ENCODE measurements around the gene DPP6.

Gene DPP6

GRCh38 chr7:154912871-154913637 lies 860.9 kb downstream of the DPP6 start:
- TF ChIP-seq EP300 (IDR thresholded peaks at IDR 0.05; ENCODE audit: borderline replicate concordance) (no peak), EGR1 (IDR thresholded peaks at IDR 0.05) (no peak), TEAD4 (IDR thresholded peaks at IDR 0.05) (no peak), TAF1 (IDR thresholded peaks at IDR 0.05; ENCODE audit: low read depth) (no peak), REST (IDR thresholded peaks at IDR 0.05; ENCODE audit: low read depth) (no peak), RAD21 (IDR thresholded peaks at IDR 0.05; ENCODE audit: low read depth) (no peak), NFIC (IDR thresholded peaks at IDR 0.05) (no peak)

GRCh38 chr7:154913638-154914307 lies 861.6 kb downstream of the DPP6 start:
- TF ChIP-seq FOXM1 (IDR thresholded peaks at IDR 0.05; ENCODE audit: borderline replicate concordance, low read depth): no peak
- TF ChIP-seq MAX (IDR thresholded peaks at IDR 0.05): 0 out of 2 replicates have a peak, but pooled peaks have one; percentile 21
- TF ChIP-seq RAD21 (IDR thresholded peaks at IDR 0.05; ENCODE audit: low read depth): peak; percentile 87

GRCh38 chr7:154914308-154914995 lies 862.3 kb downstream of the DPP6 start:
- TF ChIP-seq CEBPB (IDR thresholded peaks at IDR 0.05) (no peak), ZBTB7A (IDR thresholded peaks at IDR 0.05; ENCODE audit: low read depth) (no peak), EGR1 (IDR thresholded peaks at IDR 0.05) (no peak), USF1 (IDR thresholded peaks at IDR 0.05) (no peak), EP300 (IDR thresholded peaks at IDR 0.05; ENCODE audit: borderline replicate concordance) (no peak), MAX (IDR thresholded peaks at IDR 0.05) (no peak), RAD21 (IDR thresholded peaks at IDR 0.05; ENCODE audit: low read depth) (no peak), TEAD4 (IDR thresholded peaks at IDR 0.05) (no peak)

GRCh38 chr7:154914996-154915380 lies 862.8 kb downstream of the DPP6 start:
- no peak for TF ChIP-seq USF1 (IDR thresholded peaks at IDR 0.05)

- TF ChIP-seq TEAD4 (IDR thresholded peaks at IDR 0.05) (no peak), NFIC (IDR thresholded peaks at IDR 0.05) (no peak), FOXM1 (IDR thresholded peaks at IDR 0.05; ENCODE audit: borderline replicate concordance, low read depth) (no peak), REST (IDR thresholded peaks at IDR 0.05; ENCODE audit: low read depth) (no peak), EP300 (IDR thresholded peaks at IDR 0.05; ENCODE audit: borderline replicate concordance) (no peak), USF1 (IDR thresholded peaks at IDR 0.05) (no peak), MAX (IDR thresholded peaks at IDR 0.05) (no peak), RAD21 (IDR thresholded peaks at IDR 0.05; ENCODE audit: low read depth) (no peak), EGR1 (IDR thresholded peaks at IDR 0.05) (no peak), TAF1 (IDR thresholded peaks at IDR 0.05; ENCODE audit: low read depth) (no peak), CEBPB (IDR thresholded peaks at IDR 0.05) (no peak), YY1 (IDR thresholded peaks at IDR 0.05; ENCODE audit: low read depth) (no peak)
Observed at GRCh38 chr7:154915600-154915999, 863.4 kb downstream of the DPP6 start.

GRCh38 chr7:154916381-154916780 lies 864.2 kb downstream of the DPP6 start:
- TF ChIP-seq USF1 (IDR thresholded peaks at IDR 0.05) (no peak), YY1 (IDR thresholded peaks at IDR 0.05; ENCODE audit: low read depth) (no peak), REST (IDR thresholded peaks at IDR 0.05; ENCODE audit: low read depth) (no peak), TCF12 (IDR thresholded peaks at IDR 0.05; ENCODE audit: low read depth) (no peak), TEAD4 (IDR thresholded peaks at IDR 0.05) (no peak), CREB1 (IDR thresholded peaks at IDR 0.05; ENCODE audit: low read depth) (no peak), EGR1 (IDR thresholded peaks at IDR 0.05) (no peak), RAD21 (IDR thresholded peaks at IDR 0.05; ENCODE audit: low read depth) (no peak), CEBPB (IDR thresholded peaks at IDR 0.05) (no peak)

All from Ishikawa (cell line).